PC-9 (cell line): ENCODE measurements around the gene CHMP4B.

Experiments
- EZH2 ChIP-seq: fragments of 200-600 bp; sonication (generic); IDR thresholded peaks from 2 replicates; pipeline ENCODE4 v1.8.0; 2017; ENCODE audit warnings: antibody characterized with exemption, low read depth
- TF ChIP-seq, protein P1 (sequence below): fragments of 200-600 bp; sonication (generic); conservative IDR thresholded peaks from 2 replicates; pipeline ENCODE4 v1.6.1; 2017; ENCODE audit warnings: mixed run types, antibody characterized with exemption, mild to moderate bottlenecking, moderate library complexity

DNA sequence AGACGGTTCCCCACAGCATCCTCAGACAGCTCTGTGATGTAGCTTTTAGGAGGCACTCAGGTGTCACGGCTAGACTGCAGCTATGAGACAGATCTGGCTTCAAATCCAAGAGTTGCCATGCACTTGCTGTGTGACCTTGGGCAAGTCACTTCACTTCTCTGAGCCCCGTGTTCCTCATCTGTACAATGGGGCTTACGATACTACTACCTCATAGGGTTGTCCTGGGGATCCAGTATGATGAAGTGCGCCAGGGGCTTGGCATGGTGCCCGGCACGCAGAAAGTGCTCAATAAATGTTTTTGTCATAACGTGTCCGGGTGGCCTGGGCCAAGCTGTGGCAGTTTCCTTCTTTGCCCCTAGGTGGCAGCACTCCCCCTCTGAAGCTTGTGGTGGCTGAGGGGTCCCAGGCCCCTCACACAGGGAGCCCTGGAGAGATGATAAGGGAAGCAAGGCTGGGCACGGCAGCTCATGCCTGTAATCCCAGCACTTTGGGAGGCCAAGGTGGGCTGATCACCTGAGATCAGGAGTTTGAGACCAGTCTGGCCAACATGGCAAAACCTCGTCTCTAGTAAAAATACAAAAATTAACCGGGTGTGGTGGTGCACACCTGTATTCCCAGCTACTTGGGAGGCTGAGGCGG is 19.1 kb upstream of the CHMP4B start:
- TF ChIP-seq, protein P1, sequence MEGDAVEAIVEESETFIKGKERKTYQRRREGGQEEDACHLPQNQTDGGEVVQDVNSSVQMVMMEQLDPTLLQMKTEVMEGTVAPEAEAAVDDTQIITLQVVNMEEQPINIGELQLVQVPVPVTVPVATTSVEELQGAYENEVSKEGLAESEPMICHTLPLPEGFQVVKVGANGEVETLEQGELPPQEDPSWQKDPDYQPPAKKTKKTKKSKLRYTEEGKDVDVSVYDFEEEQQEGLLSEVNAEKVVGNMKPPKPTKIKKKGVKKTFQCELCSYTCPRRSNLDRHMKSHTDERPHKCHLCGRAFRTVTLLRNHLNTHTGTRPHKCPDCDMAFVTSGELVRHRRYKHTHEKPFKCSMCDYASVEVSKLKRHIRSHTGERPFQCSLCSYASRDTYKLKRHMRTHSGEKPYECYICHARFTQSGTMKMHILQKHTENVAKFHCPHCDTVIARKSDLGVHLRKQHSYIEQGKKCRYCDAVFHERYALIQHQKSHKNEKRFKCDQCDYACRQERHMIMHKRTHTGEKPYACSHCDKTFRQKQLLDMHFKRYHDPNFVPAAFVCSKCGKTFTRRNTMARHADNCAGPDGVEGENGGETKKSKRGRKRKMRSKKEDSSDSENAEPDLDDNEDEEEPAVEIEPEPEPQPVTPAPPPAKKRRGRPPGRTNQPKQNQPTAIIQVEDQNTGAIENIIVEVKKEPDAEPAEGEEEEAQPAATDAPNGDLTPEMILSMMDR = peak; percentile 99
- TF ChIP-seq EZH2 = no peak
